NK-92 treated with Interleukin-12 subunit alpha and Interleukin-12 subunit beta, amount 100 ng/mL, for 24 hours (cell line): ENCODE measurements around the gene ZSCAN20.
"Not testable (repeated sequence)": the region's sequence is repeated elsewhere in the genome, so short reads cannot be mapped to it uniquely, and the experiment has no call there.

Experiments used
- DNase-seq: peaks from one replicate; lab custom pipeline; 2025; lab: John Stamatoyannopoulos, UW

The ZSCAN20 gene

GRCh38 chr1:33488624-33489023 is 16.2 kb downstream of the ZSCAN20 start:
- no peak for DNase-seq

GRCh38 chr1:33494929-33495328 is 22.5 kb downstream of the ZSCAN20 start:
- no peak for DNase-seq

- DNase-seq: no peak
These were observed 25.0 kb downstream of the ZSCAN20 start for GRCh38 chr1:33497410-33497809.

- no peak for DNase-seq
These were observed 28.1 kb downstream of the ZSCAN20 start for GRCh38 chr1:33500547-33500946.

- DNase-seq: no peak
These were observed 28.9 kb downstream of the ZSCAN20 start for GRCh38 chr1:33501309-33501708.

GRCh38 chr1:33501774-33502173 is 29.3 kb downstream of the ZSCAN20 start:
- no peak for DNase-seq

GRCh38 chr1:33502726-33503125 is 30.3 kb downstream of the ZSCAN20 start:
- no peak for DNase-seq

GRCh38 chr1:33503506-33503905 is 31.1 kb downstream of the ZSCAN20 start:
- DNase-seq: no peak

GRCh38 chr1:33507661-33508060 is 35.2 kb downstream of the ZSCAN20 start:
- DNase-seq: no peak

- DNase-seq: no peak
These were observed 35.7 kb downstream of the ZSCAN20 start for GRCh38 chr1:33508151-33508550.

GRCh38 chr1:33509276-33509675 is 36.8 kb downstream of the ZSCAN20 start:
- not testable (repeated sequence) for DNase-seq

GRCh38 chr1:33512226-33513011 is 40.0 kb downstream of the ZSCAN20 start:
- no peak for DNase-seq

GRCh38 chr1:33515112-33515511 is 42.7 kb downstream of the ZSCAN20 start:
- no peak for DNase-seq

- no peak for DNase-seq
These were observed 43.2 kb downstream of the ZSCAN20 start for GRCh38 chr1:33515607-33516006.

- DNase-seq: no peak
These were observed 44.0 kb downstream of the ZSCAN20 start for GRCh38 chr1:33516428-33516827.

- no peak for DNase-seq
These were observed 44.6 kb downstream of the ZSCAN20 start for GRCh38 chr1:33516891-33517567.

- DNase-seq: no peak
These were observed 45.3 kb downstream of the ZSCAN20 start for GRCh38 chr1:33517596-33518250.

GRCh38 chr1:33519240-33519884 is 46.9 kb downstream of the ZSCAN20 start:
- no peak for DNase-seq

GRCh38 chr1:33524586-33524985 is 52.1 kb downstream of the ZSCAN20 start:
- DNase-seq: no peak

- DNase-seq: no peak
These were observed 55.5 kb downstream of the ZSCAN20 start for GRCh38 chr1:33527934-33528333.

GRCh38 chr1:33529957-33530356 is 57.5 kb downstream of the ZSCAN20 start:
- DNase-seq: no peak

GRCh38 chr1:33532250-33532649 is 59.8 kb downstream of the ZSCAN20 start:
- DNase-seq: no peak

GRCh38 chr1:33532936-33533335 is 60.5 kb downstream of the ZSCAN20 start:
- DNase-seq: no peak
